Thyroid gland (tissue), 4 donors: Measurements from ENCODE around the gene CDK8. TPM values are rescaled to one million over a fixed set of nuclear protein-coding genes. Genes with fewer than 3 reads are reported as not detected.

Experiments
- DNase-seq, 2 donors: peaks; one replicate each; pipeline ENCODE4 v3.0.0-alpha.2; 2019
- H3K27ac ChIP-seq, 3 donors: fragments of 200-600 bp; sonication (generic); 1 replicate in 2 of 3; 2 replicates in 1 of 3; pipeline ENCODE4 v1.5.1; 2016 to 2019; ENCODE audit warnings: mild to moderate bottlenecking in 1 of 3, moderate library complexity in 1 of 3
- H3K27me3 ChIP-seq: fragments of 200-600 bp; sonication (generic); one replicate; pipeline ENCODE4 v1.5.1; 2019
- H3K36me3 ChIP-seq, 2 donors: fragments of 200-600 bp; sonication (generic); one replicate each; pipeline ENCODE4 v1.5.1; 2016 to 2019
- H3K4me1 ChIP-seq, 2 donors: fragments of 200-600 bp; sonication (generic); one replicate each; pipeline ENCODE4 v1.5.1; 2017 to 2019
- H3K4me3 ChIP-seq, 3 donors: fragments of 200-600 bp; sonication (generic); replicated peaks in 1 of 3; 1 replicate in 2 of 3; 2 replicates in 1 of 3; pipeline ENCODE4 v1.5.1; 2016; ENCODE audit warnings: mild to moderate bottlenecking in 1 of 3
- H3K9me3 ChIP-seq: fragments of 200-600 bp; sonication (generic); one replicate; pipeline ENCODE4 v1.5.1; 2017
- CTCF ChIP-seq, 6 experiments: fragments of 200-600 bp in 3 of 6; fragments of 450-650 bp in 3 of 6; sonication (generic) in 3 of 6; IDR thresholded peaks; one replicate each; pipeline ENCODE4 v1.5.1; 2016 to 2019; ENCODE audit warnings: antibody characterized with exemption in 6 of 6, mild to moderate bottlenecking in 2 of 6, inconsistent platforms in 1 of 6, moderate library complexity in 1 of 6
- POLR2A ChIP-seq, 2 donors: fragments of 450-650 bp; IDR thresholded peaks; one replicate each; pipeline ENCODE4 v1.6.1; 2017; ENCODE audit warnings: antibody characterized with exemption in 2 of 2, mild to moderate bottlenecking in 2 of 2, moderate library complexity in 1 of 2
- WGBS, 2 donors: methylation state at CpG; one replicate each; pipeline ENCODE4 v1.1.5; 2017; 5-methylcytosine and 5-hydroxymethylcytosine counted together
- intact Hi-C: fragments of 100-400 bp; cut with DNase I; formaldehyde crosslinking; loops from one replicate; pipeline ENCODE4 v1.15.1; 2023
- total RNA-seq, 4 donors: library from RNA; depleted of rRNA; stranded (reverse); fragments of >200 nt; gene quantifications; one replicate each; pipeline ENCODE4 v1.2.3, GENCODE V29; 2016

Gene CDK8
- total RNA-seq, 4 donors from 2014 or later, result 14.2 to 16.2 (median 15.1) TPM

DNA sequence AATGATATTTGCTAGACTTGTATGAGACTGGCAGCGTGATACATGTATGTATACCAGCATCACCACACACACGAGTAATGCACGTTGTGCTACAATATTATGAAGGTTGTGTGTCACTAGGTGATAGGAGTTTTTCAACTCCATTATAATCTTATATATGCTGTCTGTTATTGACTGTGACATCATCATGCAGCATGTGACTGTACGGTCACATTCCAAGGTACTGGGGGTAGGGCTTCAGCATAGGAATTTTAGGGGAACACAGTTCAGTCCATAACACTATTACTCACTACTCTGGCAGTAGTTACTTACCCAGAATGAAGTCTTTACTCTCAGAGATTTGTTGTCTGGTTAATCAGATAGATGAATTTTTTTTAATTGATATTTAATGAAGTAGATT is 91.1 kb downstream of the CDK8 start:
- 95 to 97% methylated on average over 4 of the region's 4 CpGs for WGBS, 2 donors
- TF ChIP-seq POLR2A (IDR thresholded peaks at IDR 0.05) (no peak), CTCF (IDR thresholded peaks at IDR 0.05) (no peak)
- DNase-seq, result no peak
- no peaks in the 10 kb centered on the region for H3K9me3 ChIP-seq
- no peak overlapping the region for H3K4me3 ChIP-seq
- H3K27ac ChIP-seq, result no peak overlapping the region
- H3K36me3 ChIP-seq, result no peaks in the 10 kb centered on the region
- intact Hi-C loops, result no loop called here
- H3K27me3 ChIP-seq, result no peaks in the 10 kb centered on the region
- no peaks in the 10 kb centered on the region for H3K4me1 ChIP-seq

- TF ChIP-seq POLR2A (IDR thresholded peaks at IDR 0.05), result no peak
- TF ChIP-seq CTCF (IDR thresholded peaks at IDR 0.05), result no peak
- no peak overlapping the region for H3K27ac ChIP-seq
- no peak for DNase-seq
- no peaks in the 10 kb centered on the region for H3K36me3 ChIP-seq
- intact Hi-C loops, result no loop called here
- no peaks in the 10 kb centered on the region for H3K27me3 ChIP-seq
- no peaks in the 10 kb centered on the region for H3K9me3 ChIP-seq
- no peaks in the 10 kb centered on the region for H3K4me1 ChIP-seq
- no peak overlapping the region for H3K4me3 ChIP-seq
- 81 to 85% methylated on average over 3 of the region's 3 CpGs for WGBS, 2 donors
Measured at GRCh38 chr13:26348966-26349365, 95.0 kb downstream of the CDK8 start.

DNA sequence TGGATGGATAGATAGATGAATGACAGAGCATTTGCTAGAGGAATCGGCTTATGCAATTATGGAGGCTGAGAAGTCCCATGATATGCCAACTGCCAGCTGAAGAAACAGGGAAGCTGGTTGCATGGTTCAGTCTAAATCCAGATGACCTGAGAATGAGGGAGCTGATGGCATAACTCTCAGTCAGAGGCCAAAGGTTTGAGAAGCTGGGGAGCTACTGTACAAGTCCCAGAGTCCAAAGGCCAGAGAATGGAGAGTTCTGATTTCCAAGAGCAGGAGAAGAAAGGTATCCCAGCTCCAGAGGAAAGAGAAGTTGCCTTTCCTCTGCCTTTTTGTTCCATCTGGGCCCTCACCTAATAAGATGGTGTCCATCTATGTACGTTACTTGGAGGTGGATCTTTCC is 108.3 kb downstream of the CDK8 start:
- no peaks in the 10 kb centered on the region for H3K9me3 ChIP-seq
- no peak for TF ChIP-seq POLR2A (IDR thresholded peaks at IDR 0.05)
- no peak for TF ChIP-seq CTCF (IDR thresholded peaks at IDR 0.05)
- no peaks in the 10 kb centered on the region for H3K4me1 ChIP-seq
- H3K4me3 ChIP-seq, result no peak overlapping the region
- 97% methylated on average over 2 of the region's 2 CpGs for WGBS, 2 donors
- H3K36me3 ChIP-seq, result no peaks in the 10 kb centered on the region
- intact Hi-C loops, result no loop called here
- no peaks in the 10 kb centered on the region for H3K27me3 ChIP-seq
- no peak overlapping the region for H3K27ac ChIP-seq
- no peak for DNase-seq

GRCh38 chr13:26370553-26370952 is 116.6 kb downstream of the CDK8 start:
- intact Hi-C loops, result no loop called here
- Histone ChIP-seq H3K4me1 (no peaks in the 10 kb centered on the region), H3K27ac (no peak overlapping the region), H3K9me3 (no peaks in the 10 kb centered on the region), H3K4me3 (no peak overlapping the region), H3K36me3 (no peaks in the 10 kb centered on the region), H3K27me3 (no peaks in the 10 kb centered on the region)
- no peak for DNase-seq
- WGBS, 2 donors, result 83 to 87% methylated on average over 2 of the region's 2 CpGs
- no peak for TF ChIP-seq CTCF (IDR thresholded peaks at IDR 0.05)
- no peak for TF ChIP-seq POLR2A (IDR thresholded peaks at IDR 0.05)

GRCh38 chr13:26372747-26373146 is 118.8 kb downstream of the CDK8 start:
- TF ChIP-seq POLR2A (IDR thresholded peaks at IDR 0.05) (no peak), CTCF (IDR thresholded peaks at IDR 0.05) (no peak)
- Histone ChIP-seq H3K4me3 (no peak overlapping the region), H3K27ac (no peak overlapping the region), H3K36me3 (no peaks in the 10 kb centered on the region), H3K9me3 (no peaks in the 10 kb centered on the region), H3K27me3 (no peaks in the 10 kb centered on the region), H3K4me1 (no peaks in the 10 kb centered on the region)
- intact Hi-C loops, result no loop called here
- DNase-seq, result no peak
- 97% methylated on average over 2 of the region's 2 CpGs for WGBS, 2 donors
